HepG2 (cell line): ENCODE measurements around the gene CMIP. TPM values are rescaled to one million over a fixed set of nuclear protein-coding genes. Genes with fewer than 3 reads are reported as not detected.

Experiments used
- ARID2 ChIP-seq: sonication (generic); formaldehyde crosslinking; IDR thresholded peaks from 2 replicates; pipeline ENCODE4 v1.8.1; 2022; ENCODE audit warnings: mild to moderate bottlenecking, missing genetic modification reagents, borderline replicate concordance
- ARNT2 ChIP-seq: sonication (generic); formaldehyde crosslinking; IDR thresholded peaks from 2 replicates; pipeline ENCODE4 v1.8.0; 2022; ENCODE audit warnings: mild to moderate bottlenecking, low read depth, missing genetic modification reagents, moderate library complexity
- ATF7-NPFF ChIP-seq: sonication (generic); formaldehyde crosslinking; IDR thresholded peaks from 2 replicates; pipeline ENCODE4 v1.8.1; 2023; ENCODE audit warnings: mild to moderate bottlenecking, low read depth, missing genetic modification reagents, moderate library complexity
- HOXA5 ChIP-seq: sonication (generic); formaldehyde crosslinking; IDR thresholded peaks from 2 replicates; pipeline ENCODE4 v1.4.0; 2020; ENCODE audit warnings: missing genetic modification reagents
- KDM5B ChIP-seq: sonication (generic); formaldehyde crosslinking; IDR thresholded peaks from 2 replicates; pipeline ENCODE4 v1.4.0; 2020; ENCODE audit warnings: missing genetic modification reagents, mild to moderate bottlenecking, borderline replicate concordance
- MATR3 ChIP-seq: sonication (generic); formaldehyde crosslinking; IDR thresholded peaks from 2 replicates; pipeline ENCODE4 v1.4.0; 2020; ENCODE audit warnings: missing genetic modification reagents
- RCOR2 ChIP-seq: IDR thresholded peaks from 2 replicates; pipeline ENCODE4 v1.6.1; 2016; ENCODE audit warnings: missing biosample characterization, missing genetic modification reagents
- TMF1 ChIP-seq: sonication (generic); formaldehyde crosslinking; IDR thresholded peaks from 2 replicates; pipeline ENCODE4 v1.8.1; 2022; ENCODE audit warnings: low read depth, missing genetic modification reagents
- ZFY ChIP-seq: sonication (generic); formaldehyde crosslinking; IDR thresholded peaks from 2 replicates; pipeline ENCODE4 v1.4.0; 2020; ENCODE audit warnings: missing genetic modification reagents
- ZNF326 ChIP-seq: sonication (generic); formaldehyde crosslinking; IDR thresholded peaks from 2 replicates; pipeline ENCODE4 v1.4.0; 2020; ENCODE audit warnings: missing genetic modification reagents, borderline replicate concordance
- ZNF333 ChIP-seq: sonication (generic); formaldehyde crosslinking; IDR thresholded peaks from 2 replicates; pipeline ENCODE4 v1.4.0; 2020; ENCODE audit warnings: mild to moderate bottlenecking, missing genetic modification reagents, borderline replicate concordance
- ZNF34 ChIP-seq: sonication (generic); formaldehyde crosslinking; IDR thresholded peaks from 2 replicates; pipeline ENCODE4 v1.4.0; 2020; ENCODE audit warnings: mild to moderate bottlenecking, missing genetic modification reagents, borderline replicate concordance
- ZNF678 ChIP-seq: sonication (generic); formaldehyde crosslinking; IDR thresholded peaks from 2 replicates; pipeline ENCODE4 v1.4.0; 2020; ENCODE audit warnings: mild to moderate bottlenecking, missing genetic modification reagents
- polyA plus RNA-seq, 8 experiments: library from polyadenylated mRNA; depleted of rRNA in 3 of 8; stranded (reverse) in 7 of 8; unstranded in 1 of 8; fragments of >200 nt; fragmentation: Illumina TruSeq in 4 of 8; extraction: Trizol in 4 of 8; gene quantifications; 2 replicates each; pipeline versions ENCODE4 v1.2.1 to v1.2.3, GENCODE V29; 2011 to 2016; ENCODE audit warnings: low read depth in 4 of 8, missing spikeins in 1 of 8, mixed read lengths in 1 of 8; ENCODE audit not compliant: insufficient read depth in 1 of 8
- total RNA-seq, 5 experiments: library from RNA; depleted of rRNA; stranded (reverse); fragments of >200 nt; fragmentation: Illumina TruSeq; extraction: Trizol; gene quantifications; 2 replicates each; pipeline ENCODE4 v1.2.3, GENCODE V29; 2016; ENCODE audit warnings: low read depth in 1 of 5
- TF ChIP-seq, protein P1 (sequence below): IDR thresholded peaks from 2 replicates; pipeline ENCODE4 v1.6.1; 2016; ENCODE audit warnings: control low read depth
- TF ChIP-seq, protein P2 (sequence below): sonication (generic); formaldehyde crosslinking; IDR thresholded peaks from 2 replicates; pipeline ENCODE4 v1.5.0; 2020; ENCODE audit warnings: mild to moderate bottlenecking, missing genetic modification reagents, borderline replicate concordance
- TF ChIP-seq, protein P3 (sequence below), 2 experiments: sonication (generic) in 1 of 2; formaldehyde crosslinking in 1 of 2; IDR thresholded peaks; 2 replicates each; pipeline versions ENCODE4 v1.4.0 to v1.6.1; 2018 to 2020; ENCODE audit warnings: missing genetic modification reagents in 2 of 2, borderline replicate concordance in 1 of 2, low read depth in 1 of 2, mild to moderate bottlenecking in 1 of 2, missing biosample characterization in 1 of 2

CMIP gene
- total and polyA plus RNA-seq, 2 of the 13 experiments (the other 11 are each of a cell fraction or from before 2014, with no cell fraction given) = 10.9 to 18.1 TPM

DNA sequence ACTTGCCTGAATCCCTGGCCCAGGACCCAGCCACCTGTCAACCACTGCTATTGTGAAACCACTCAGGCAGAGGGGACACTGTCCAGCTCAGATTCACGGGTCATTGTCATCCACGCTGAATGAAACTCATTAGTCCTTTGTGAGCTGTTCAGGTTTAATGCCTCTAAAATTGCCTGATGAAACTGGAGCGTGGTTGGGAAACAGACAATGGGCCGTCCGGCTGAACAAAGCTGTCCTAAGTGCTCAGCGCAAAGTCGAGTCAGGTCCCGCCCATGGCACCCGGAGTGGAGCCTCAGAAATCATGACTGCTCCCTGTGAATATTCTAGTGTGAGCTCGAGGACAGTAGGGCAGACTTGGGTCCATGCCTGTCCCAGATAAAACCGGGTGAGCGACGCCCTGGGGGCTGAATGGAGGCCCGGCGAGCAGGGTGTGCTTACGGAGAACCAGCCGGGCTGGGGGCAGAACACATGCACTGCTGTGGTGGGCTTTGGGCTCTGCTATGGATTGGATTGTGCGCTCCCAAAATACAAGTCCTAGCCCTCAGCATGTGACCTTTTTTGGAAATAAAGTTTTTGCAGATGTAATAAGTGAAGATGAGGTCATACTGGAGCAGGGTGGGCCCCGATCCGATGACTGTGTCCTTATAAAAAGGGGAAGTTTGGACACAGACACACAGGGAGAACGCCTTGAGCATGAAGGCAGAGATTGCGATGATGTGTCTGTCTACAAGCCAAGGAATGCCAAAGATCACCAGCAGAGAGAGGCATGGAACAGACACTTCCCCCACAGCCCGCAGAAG lies 12.9 kb upstream of the CMIP start (continued):
- TF ChIP-seq HOXA5 (CRISPR knock-in tag) = 0 out of 2 replicates have a peak, but pooled peaks have one; percentile 58
- no peak for TF ChIP-seq RCOR2 (CRISPR knock-in tag)
- no peak; the same call in 1 of the 2 replicates for TF ChIP-seq ZFY (CRISPR knock-in tag)
- TF ChIP-seq, protein P1, sequence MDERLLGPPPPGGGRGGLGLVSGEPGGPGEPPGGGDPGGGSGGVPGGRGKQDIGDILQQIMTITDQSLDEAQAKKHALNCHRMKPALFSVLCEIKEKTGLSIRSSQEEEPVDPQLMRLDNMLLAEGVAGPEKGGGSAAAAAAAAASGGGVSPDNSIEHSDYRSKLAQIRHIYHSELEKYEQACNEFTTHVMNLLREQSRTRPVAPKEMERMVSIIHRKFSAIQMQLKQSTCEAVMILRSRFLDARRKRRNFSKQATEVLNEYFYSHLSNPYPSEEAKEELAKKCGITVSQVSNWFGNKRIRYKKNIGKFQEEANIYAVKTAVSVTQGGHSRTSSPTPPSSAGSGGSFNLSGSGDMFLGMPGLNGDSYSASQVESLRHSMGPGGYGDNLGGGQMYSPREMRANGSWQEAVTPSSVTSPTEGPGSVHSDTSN (CRISPR knock-in tag) = peak; percentile 37; the same call in 1 of the 2 replicates
- TF ChIP-seq TMF1 = peak; percentile 52; the same call in 1 of the 2 replicates
- no peak for TF ChIP-seq ATF7-NPFF (CRISPR knock-in tag)
- TF ChIP-seq, protein P2, sequence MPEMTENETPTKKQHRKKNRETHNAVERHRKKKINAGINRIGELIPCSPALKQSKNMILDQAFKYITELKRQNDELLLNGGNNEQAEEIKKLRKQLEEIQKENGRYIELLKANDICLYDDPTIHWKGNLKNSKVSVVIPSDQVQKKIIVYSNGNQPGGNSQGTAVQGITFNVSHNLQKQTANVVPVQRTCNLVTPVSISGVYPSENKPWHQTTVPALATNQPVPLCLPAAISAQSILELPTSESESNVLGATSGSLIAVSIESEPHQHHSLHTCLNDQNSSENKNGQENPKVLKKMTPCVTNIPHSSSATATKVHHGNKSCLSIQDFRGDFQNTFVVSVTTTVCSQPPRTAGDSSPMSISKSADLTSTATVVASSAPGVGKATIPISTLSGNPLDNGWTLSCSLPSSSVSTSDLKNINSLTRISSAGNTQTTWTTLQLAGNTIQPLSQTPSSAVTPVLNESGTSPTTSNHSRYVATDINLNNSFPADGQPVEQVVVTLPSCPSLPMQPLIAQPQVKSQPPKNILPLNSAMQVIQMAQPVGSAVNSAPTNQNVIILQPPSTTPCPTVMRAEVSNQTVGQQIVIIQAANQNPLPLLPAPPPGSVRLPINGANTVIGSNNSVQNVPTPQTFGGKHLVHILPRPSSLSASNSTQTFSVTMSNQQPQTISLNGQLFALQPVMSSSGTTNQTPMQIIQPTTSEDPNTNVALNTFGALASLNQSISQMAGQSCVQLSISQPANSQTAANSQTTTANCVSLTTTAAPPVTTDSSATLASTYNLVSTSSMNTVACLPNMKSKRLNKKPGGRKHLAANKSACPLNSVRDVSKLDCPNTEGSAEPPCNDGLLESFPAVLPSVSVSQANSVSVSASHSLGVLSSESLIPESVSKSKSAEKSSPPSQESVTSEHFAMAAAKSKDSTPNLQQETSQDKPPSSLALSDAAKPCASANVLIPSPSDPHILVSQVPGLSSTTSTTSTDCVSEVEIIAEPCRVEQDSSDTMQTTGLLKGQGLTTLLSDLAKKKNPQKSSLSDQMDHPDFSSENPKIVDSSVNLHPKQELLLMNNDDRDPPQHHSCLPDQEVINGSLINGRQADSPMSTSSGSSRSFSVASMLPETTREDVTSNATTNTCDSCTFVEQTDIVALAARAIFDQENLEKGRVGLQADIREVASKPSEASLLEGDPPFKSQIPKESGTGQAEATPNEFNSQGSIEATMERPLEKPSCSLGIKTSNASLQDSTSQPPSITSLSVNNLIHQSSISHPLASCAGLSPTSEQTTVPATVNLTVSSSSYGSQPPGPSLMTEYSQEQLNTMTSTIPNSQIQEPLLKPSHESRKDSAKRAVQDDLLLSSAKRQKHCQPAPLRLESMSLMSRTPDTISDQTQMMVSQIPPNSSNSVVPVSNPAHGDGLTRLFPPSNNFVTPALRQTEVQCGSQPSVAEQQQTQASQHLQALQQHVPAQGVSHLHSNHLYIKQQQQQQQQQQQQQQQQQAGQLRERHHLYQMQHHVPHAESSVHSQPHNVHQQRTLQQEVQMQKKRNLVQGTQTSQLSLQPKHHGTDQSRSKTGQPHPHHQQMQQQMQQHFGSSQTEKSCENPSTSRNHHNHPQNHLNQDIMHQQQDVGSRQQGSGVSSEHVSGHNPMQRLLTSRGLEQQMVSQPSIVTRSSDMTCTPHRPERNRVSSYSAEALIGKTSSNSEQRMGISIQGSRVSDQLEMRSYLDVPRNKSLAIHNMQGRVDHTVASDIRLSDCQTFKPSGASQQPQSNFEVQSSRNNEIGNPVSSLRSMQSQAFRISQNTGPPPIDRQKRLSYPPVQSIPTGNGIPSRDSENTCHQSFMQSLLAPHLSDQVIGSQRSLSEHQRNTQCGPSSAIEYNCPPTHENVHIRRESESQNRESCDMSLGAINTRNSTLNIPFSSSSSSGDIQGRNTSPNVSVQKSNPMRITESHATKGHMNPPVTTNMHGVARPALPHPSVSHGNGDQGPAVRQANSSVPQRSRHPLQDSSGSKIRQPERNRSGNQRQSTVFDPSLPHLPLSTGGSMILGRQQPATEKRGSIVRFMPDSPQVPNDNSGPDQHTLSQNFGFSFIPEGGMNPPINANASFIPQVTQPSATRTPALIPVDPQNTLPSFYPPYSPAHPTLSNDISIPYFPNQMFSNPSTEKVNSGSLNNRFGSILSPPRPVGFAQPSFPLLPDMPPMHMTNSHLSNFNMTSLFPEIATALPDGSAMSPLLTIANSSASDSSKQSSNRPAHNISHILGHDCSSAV (CRISPR knock-in tag) = no peak
- no peak for TF ChIP-seq ZNF326 (CRISPR knock-in tag)
- no peak for TF ChIP-seq MATR3 (CRISPR knock-in tag)
- TF ChIP-seq ZNF333 = no peak
- TF ChIP-seq ZNF678 = peak; percentile 59; the same call in 1 of the 2 replicates
- peak; percentile 49; the same call in 1 of the 2 replicates for TF ChIP-seq KDM5B (CRISPR knock-in tag)
- no peak; the same call in 1 of the 2 replicates for TF ChIP-seq ARNT2
- peak; percentile 65; the same call in 1 of the 2 replicates for TF ChIP-seq ARID2
- TF ChIP-seq ZNF34 (CRISPR knock-in tag) = 0 out of 2 replicates have a peak, but pooled peaks have one; percentile 18
- TF ChIP-seq, protein P3, sequence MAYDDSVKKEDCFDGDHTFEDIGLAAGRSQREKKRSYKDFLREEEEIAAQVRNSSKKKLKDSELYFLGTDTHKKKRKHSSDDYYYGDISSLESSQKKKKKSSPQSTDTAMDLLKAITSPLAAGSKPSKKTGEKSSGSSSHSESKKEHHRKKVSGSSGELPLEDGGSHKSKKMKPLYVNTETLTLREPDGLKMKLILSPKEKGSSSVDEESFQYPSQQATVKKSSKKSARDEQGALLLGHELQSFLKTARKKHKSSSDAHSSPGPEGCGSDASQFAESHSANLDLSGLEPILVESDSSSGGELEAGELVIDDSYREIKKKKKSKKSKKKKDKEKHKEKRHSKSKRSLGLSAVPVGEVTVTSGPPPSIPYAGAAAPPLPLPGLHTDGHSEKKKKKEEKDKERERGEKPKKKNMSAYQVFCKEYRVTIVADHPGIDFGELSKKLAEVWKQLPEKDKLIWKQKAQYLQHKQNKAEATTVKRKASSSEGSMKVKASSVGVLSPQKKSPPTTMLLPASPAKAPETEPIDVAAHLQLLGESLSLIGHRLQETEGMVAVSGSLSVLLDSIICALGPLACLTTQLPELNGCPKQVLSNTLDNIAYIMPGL (CRISPR knock-in tag; IDR thresholded peaks at IDR 0.05; ENCODE audit: borderline replicate concordance in 1 of 2, low read depth in 1 of 2) = peak in 1 of 2 experiments; percentile 56; a peak in 2 of 4 replicates
